AG10803 (cell line): ENCODE results near the gene RIMBP2.

Experiments
- DNase-seq: peaks from one replicate; pipeline ENCODE4 v3.0.0; 2010; ENCODE audit warnings: low read depth
- H3K4me3 ChIP-seq: 2 replicates; pipeline ENCODE4 v1.5.1; 2011; ENCODE audit warnings: mild to moderate bottlenecking, low read length, control low read depth
- CTCF ChIP-seq: conservative IDR thresholded peaks from 2 replicates; pipeline ENCODE4 v1.5.1; 2011; ENCODE audit warnings: mild to moderate bottlenecking, low read length, control low read depth, inconsistent platforms

The RIMBP2 gene

GRCh38 chr12:130500835-130501330 is 215.2 kb downstream of the RIMBP2 start:
- no peak for TF ChIP-seq CTCF
- no peak for DNase-seq
- no peak overlapping the region for H3K4me3 ChIP-seq

DNA sequence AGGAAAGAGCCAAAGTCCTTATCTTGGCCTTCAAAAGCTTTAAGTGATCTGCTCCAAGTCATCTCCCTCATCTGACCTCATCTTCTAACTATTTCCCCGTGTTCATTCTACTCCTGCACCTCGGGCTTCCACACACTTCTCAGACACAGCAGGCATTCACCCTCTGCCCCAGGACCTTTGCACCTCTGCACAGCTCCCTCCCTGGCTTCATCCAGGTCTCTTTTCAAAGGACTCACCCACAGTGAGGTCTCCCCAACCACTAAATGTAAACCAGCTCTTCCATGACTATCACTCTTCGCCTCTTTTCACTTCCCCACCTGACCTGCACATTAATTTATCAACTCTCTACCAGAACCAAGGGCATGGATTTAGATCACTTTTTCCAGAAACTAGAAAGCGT is 216.6 kb downstream of the RIMBP2 start:
- TF ChIP-seq CTCF, result no peak
- no peak overlapping the region for H3K4me3 ChIP-seq
- DNase-seq, result no peak

- H3K4me3 ChIP-seq, result no peak overlapping the region
- DNase-seq, result no peak
- no peak for TF ChIP-seq CTCF
Observed at GRCh38 chr12:130498589-130499385, 217.3 kb downstream of the RIMBP2 start.

GRCh38 chr12:130497991-130498390 is 218.1 kb downstream of the RIMBP2 start:
- no peak for TF ChIP-seq CTCF
- H3K4me3 ChIP-seq, result no peak overlapping the region
- DNase-seq, result no peak

GRCh38 chr12:130497321-130497720 is 218.8 kb downstream of the RIMBP2 start:
- no peak for DNase-seq
- no peak for TF ChIP-seq CTCF
- H3K4me3 ChIP-seq, result no peak overlapping the region

DNA sequence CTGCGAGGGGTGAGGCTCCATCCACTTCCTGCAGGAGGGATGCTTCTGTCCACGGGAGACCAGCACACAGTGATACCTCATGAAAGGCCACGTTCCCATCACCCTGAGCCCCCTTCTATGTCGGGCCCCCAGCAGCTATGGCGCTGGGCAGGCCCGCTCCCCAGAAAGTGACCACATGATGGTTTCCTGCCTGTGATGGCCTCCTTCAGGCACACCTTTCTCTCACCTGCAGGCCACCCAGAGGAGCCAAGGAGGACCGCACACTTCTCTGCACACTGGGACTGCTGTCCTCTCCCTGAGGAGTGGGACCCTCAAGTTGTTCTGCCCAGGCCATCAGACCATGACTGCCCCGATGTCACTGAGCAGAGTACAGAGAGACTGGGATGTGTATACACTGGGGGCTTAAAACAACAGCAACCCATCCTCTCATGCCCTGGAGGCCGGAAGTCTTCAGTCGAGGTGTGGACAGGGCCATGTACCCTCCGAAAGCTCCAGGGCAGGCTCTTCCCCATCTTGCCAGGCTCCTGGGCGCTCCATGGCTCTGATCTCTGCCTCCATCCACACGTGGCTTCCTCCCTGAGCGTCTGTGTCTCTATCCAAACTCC is 219.5 kb downstream of the RIMBP2 start:
- no peak overlapping the region for H3K4me3 ChIP-seq
- no peak for DNase-seq
- no peak for TF ChIP-seq CTCF

DNA sequence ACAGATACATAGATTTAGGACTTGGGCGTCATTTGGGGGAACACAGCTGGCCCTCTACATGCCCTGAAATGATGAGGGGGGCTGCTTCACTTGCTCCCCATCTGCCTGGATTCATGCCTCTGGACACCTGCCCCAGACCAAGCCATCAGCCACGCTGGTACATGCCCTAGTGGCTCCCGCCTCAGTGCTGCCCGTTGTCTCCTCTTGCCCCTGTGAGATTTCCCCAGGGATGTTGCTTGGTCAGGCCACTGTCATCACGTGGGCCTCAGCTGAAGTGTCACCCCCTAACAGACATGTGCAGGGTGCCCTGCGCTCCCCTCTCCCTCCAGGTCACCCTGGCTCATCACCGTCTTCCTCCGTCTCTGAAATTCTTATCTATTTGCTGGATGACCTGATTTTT is 220.9 kb downstream of the RIMBP2 start:
- DNase-seq, result no peak
- no peak overlapping the region for H3K4me3 ChIP-seq
- TF ChIP-seq CTCF, result no peak
